Fibroblast of skin of right biceps (primary cell): ENCODE measurements around the gene MPP2.
A peak's percentile ranks its signal among the peaks of the same experiment; 100 is the strongest.
"Not testable (repeated sequence)": the region's sequence is repeated elsewhere in the genome, so short reads cannot be mapped to it uniquely, and the experiment has no call there.

Experiments used
- DNase-seq: peaks from one replicate; pipeline ENCODE4 v3.0.0-alpha.2; 2013

Gene MPP2

GRCh38 chr17:43844241-43844640 is 63.1 kb downstream of the MPP2 start:
- no peak for DNase-seq

GRCh38 chr17:43842975-43843325 is 64.4 kb downstream of the MPP2 start:
- no peak for DNase-seq

GRCh38 chr17:43842091-43842974 is 65.0 kb downstream of the MPP2 start:
- DNase-seq: not testable (repeated sequence)

- DNase-seq: no peak
Measured at GRCh38 chr17:43841282-43841681, 66.1 kb downstream of the MPP2 start.

GRCh38 chr17:43840814-43841213 is 66.5 kb downstream of the MPP2 start:
- DNase-seq: peak; percentile 22

GRCh38 chr17:43839670-43840108 is 67.6 kb downstream of the MPP2 start:
- no peak for DNase-seq

- peak; percentile 82 for DNase-seq
Measured at GRCh38 chr17:43834106-43834505, 73.2 kb downstream of the MPP2 start.

- peak; percentile 73 for DNase-seq
Measured at GRCh38 chr17:43832976-43833829, 74.1 kb downstream of the MPP2 start, which contains the start of gene MPP3. Gene MPP3 (minus strand): TSS chr17:43833146. CDS start chr17:43831906, 1,240 bp downstream.

- peak; percentile 76 for DNase-seq
Measured at GRCh38 chr17:43832168-43832975, 75.0 kb downstream of the MPP2 start.

GRCh38 chr17:43831633-43832032 is 75.7 kb downstream of the MPP2 start:
- DNase-seq: no peak

- no peak for DNase-seq
Measured at GRCh38 chr17:43830510-43831140, 76.7 kb downstream of the MPP2 start.

- no peak for DNase-seq
Measured at GRCh38 chr17:43829738-43830137, 77.6 kb downstream of the MPP2 start.

GRCh38 chr17:43827596-43827995 is 79.7 kb downstream of the MPP2 start:
- DNase-seq: no peak

- no peak for DNase-seq
Measured at GRCh38 chr17:43826206-43826605, 81.1 kb downstream of the MPP2 start.

- no peak for DNase-seq
Measured at GRCh38 chr17:43825567-43825966, 81.8 kb downstream of the MPP2 start.
